Spleen (tissue), 11 donors: Measurements from ENCODE around the gene MALT1. TPM values are rescaled to one million over a fixed set of nuclear protein-coding genes. Genes with fewer than 3 reads are reported as not detected.
"Not testable (repeated sequence)": the region's sequence is repeated elsewhere in the genome, so short reads cannot be mapped to it uniquely, and the experiment has no call there.

Experiments used
- DNase-seq: peaks from one replicate; pipeline ENCODE4 v3.0.0-alpha.2; 2020
- H3K27ac ChIP-seq, 8 donors: fragments of 200-600 bp; sonication (generic) in 7 of 8; 1 replicate in 4 of 8; 2 replicates in 4 of 8; pipeline versions ENCODE4 v1.5.0 to v1.8.0; 2016 to 2021; ENCODE audit warnings: inconsistent platforms in 4 of 8, mild to moderate bottlenecking in 4 of 8, moderate library complexity in 1 of 8
- H3K27me3 ChIP-seq, 7 donors: fragments of 200-600 bp; sonication (generic) in 6 of 7; replicated peaks in 1 of 7; 1 replicate in 4 of 7; 2 replicates in 3 of 7; pipeline versions ENCODE4 v1.5.0 to v1.8.0; 2016 to 2021; ENCODE audit warnings: inconsistent platforms in 3 of 7, mild to moderate bottlenecking in 1 of 7
- H3K36me3 ChIP-seq, 6 donors: fragments of 200-600 bp; sonication (generic) in 5 of 6; 1 replicate in 4 of 6; 2 replicates in 2 of 6; pipeline versions ENCODE4 v1.5.0 to v1.8.0; 2016 to 2021; ENCODE audit warnings: inconsistent platforms in 2 of 6
- H3K4me1 ChIP-seq, 6 donors: fragments of 200-600 bp; sonication (generic) in 5 of 6; 1 replicate in 3 of 6; 2 replicates in 3 of 6; pipeline versions ENCODE4 v1.5.0 to v1.8.0; 2016 to 2021; ENCODE audit warnings: inconsistent platforms in 3 of 6
- H3K4me3 ChIP-seq, 8 donors: fragments of 200-600 bp; sonication (generic) in 7 of 8; 1 replicate in 4 of 8; 2 replicates in 4 of 8; pipeline versions ENCODE4 v1.5.0 to v1.8.0; 2016 to 2021; ENCODE audit warnings: inconsistent platforms in 4 of 8, mild to moderate bottlenecking in 4 of 8, moderate library complexity in 2 of 8
- H3K9me3 ChIP-seq, 8 donors: fragments of 200-600 bp; sonication (generic) in 7 of 8; 1 replicate in 4 of 8; 2 replicates in 4 of 8; pipeline versions ENCODE4 v1.5.0 to v1.8.0; 2016 to 2021; ENCODE audit warnings: inconsistent platforms in 4 of 8
- CTCF ChIP-seq, 11 experiments: fragments of 200-600 bp in 7 of 11; fragments of 450-650 bp in 4 of 11; sonication (generic) in 4 of 11; IDR thresholded peaks in 8 of 11; conservative IDR thresholded peaks in 3 of 11; 1 replicate in 7 of 11; 2 replicates in 4 of 11; pipeline versions ENCODE4 v1.4.0 to v1.8.0; 2016 to 2021; ENCODE audit warnings: antibody characterized with exemption in 11 of 11, inconsistent platforms in 4 of 11, mild to moderate bottlenecking in 1 of 11
- POLR2A ChIP-seq, 3 donors: fragments of 450-650 bp; IDR thresholded peaks; one replicate each; pipeline ENCODE4 v1.5.1; 2017; ENCODE audit warnings: antibody characterized with exemption in 3 of 3, mild to moderate bottlenecking in 1 of 3
- POLR2AphosphoS5 ChIP-seq, 3 donors: sonication (generic); formaldehyde crosslinking; IDR thresholded peaks; one replicate each; pipeline ENCODE4 v1.5.1; 2017; ENCODE audit warnings: antibody characterized with exemption in 3 of 3
- WGBS, 5 donors: extraction: QIAGEN DNeasy Blood & Tissue Kit in 3 of 5; methylation state at CpG; one replicate each; pipeline versions ENCODE4 v1.1.5 to v1.1.7; 2013 to 2018; 5-methylcytosine and 5-hydroxymethylcytosine counted together
- intact Hi-C: fragments of 100-400 bp; cut with DNase I; formaldehyde crosslinking; loops from one replicate; pipeline ENCODE4 v1.15.0; 2023; ENCODE audit warnings: low total_unique reads
- polyA plus RNA-seq, 3 donors: library from polyadenylated mRNA; stranded (reverse); fragments of 200-250 nt; gene quantifications; one replicate each; pipeline ENCODE4 v1.2.1, GENCODE V29; 2013
- total RNA-seq, 7 donors: library from RNA; depleted of rRNA in 3 of 7; stranded (reverse); fragments of >200 nt in 3 of 7; fragmentation: NEBNext Ultra II Directional in 4 of 7; extraction: Animal tissue kit (Norgen Biotek cat#: 25700) in 4 of 7; gene quantifications; one replicate each; pipeline versions ENCODE4 v1.1.0 to v1.2.1, GENCODE V29; 2016 to 2021
- donor health status: healthy with polysubstance abuse.
- donor health status: DM: no; HTN: no; CAD: no; lungs with moderate emphysema.
- donor health status: DM: no; HTN: no; CAD: no.
- donor health status: Bipolar disorder and iron deficiency.
- donor health status: healthy.
- donor health status: DM: no; HTN: no; CAD: no.
- donor health status: DM: yes; HTN: yes; CAD: no.

Gene MALT1
- total and polyA plus RNA-seq, 10 donors: 13.3 to 59.6 (median 50.1) TPM

DNA sequence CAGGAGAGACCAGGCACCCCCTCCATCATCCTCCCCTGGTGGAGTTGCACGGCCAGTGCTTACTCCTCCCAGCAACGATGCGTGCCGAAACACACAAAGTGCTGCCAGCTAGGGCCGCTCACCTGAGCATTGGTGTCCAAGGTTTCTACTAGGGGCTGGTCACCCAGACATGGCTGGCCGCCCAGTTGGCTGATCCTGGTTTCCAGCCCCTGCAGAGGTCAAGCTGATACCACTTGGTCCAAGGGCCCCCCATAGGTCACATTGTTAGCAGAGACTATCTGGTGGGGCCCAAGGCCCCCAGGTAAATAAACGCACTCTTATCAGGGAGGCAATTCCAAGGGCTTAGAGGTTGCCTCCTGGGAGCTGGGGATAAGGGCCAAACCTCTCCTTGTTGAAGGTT is 86.1 kb downstream of the MALT1 start:
- H3K36me3 ChIP-seq, H3K4me3 ChIP-seq, H3K9me3 ChIP-seq, intact Hi-C loops, H3K27ac ChIP-seq: not testable (repeated sequence)
- H3K4me1 ChIP-seq: peaks cover 0 to 31% (median 12%) of the 10 kb centered on the region in 6 donors
- WGBS, 5 donors: 92 to 100% (median 95%) methylated on average over 3 to 7 of the region's 7 CpGs
- H3K27me3 ChIP-seq: peaks cover 0 to 14% (median 0%) of the 10 kb centered on the region in 7 donors
- peak; percentile 70 for DNase-seq
- peak in 1 of 3 donors; percentile 29 for TF ChIP-seq POLR2AphosphoS5 (IDR thresholded peaks at IDR 0.05)

DNA sequence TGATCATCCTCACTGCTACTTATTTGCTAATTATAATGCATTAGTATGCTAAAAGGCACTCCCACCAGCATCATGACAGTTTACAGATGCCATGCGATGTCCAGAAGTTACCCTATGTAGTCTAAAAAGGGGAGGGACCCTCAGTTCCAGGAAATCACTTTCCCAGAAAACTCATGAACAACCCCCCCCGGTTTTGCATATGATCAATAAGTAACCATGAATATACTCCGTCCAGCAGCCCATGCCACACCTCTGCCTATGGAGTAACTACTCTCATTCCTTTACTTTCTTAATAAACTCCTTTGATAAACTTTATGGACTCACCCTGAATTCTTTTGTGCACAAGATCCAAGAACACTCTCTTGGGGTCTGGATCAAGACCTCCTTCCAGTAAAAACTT is 86.8 kb downstream of the MALT1 start:
- no peaks in the 10 kb centered on the region for H3K9me3 ChIP-seq
- no peak overlapping the region for H3K27ac ChIP-seq
- H3K4me1 ChIP-seq: peaks cover 0 to 32% (median 12%) of the 10 kb centered on the region in 6 donors
- DNase-seq: no peak
- intact Hi-C loops: no loop called here
- TF ChIP-seq POLR2A (IDR thresholded peaks at IDR 0.05) (no peak), CTCF (IDR thresholded peaks at IDR 0.05 in 8 of 11, conservative IDR thresholded peaks at IDR 0.05 in 3 of 11) (no peak), POLR2AphosphoS5 (IDR thresholded peaks at IDR 0.05) (no peak)
- H3K27me3 ChIP-seq: peaks cover 0 to 21% (median 0%) of the 10 kb centered on the region in 7 donors
- 57 to 80% (median 70%) methylated on average over 3 of the region's 3 CpGs for WGBS, 5 donors
- no peak overlapping the region for H3K4me3 ChIP-seq
- no peaks in the 10 kb centered on the region for H3K36me3 ChIP-seq

GRCh38 chr18:58758606-58759005 is 87.3 kb downstream of the MALT1 start:
- H3K36me3 ChIP-seq: no peaks in the 10 kb centered on the region
- H3K4me1 ChIP-seq: peaks cover 0 to 32% (median 12%) of the 10 kb centered on the region in 6 donors
- DNase-seq: peak; percentile 51
- H3K27me3 ChIP-seq: peaks cover 0 to 27% (median 0%) of the 10 kb centered on the region in 7 donors
- no peak overlapping the region for H3K4me3 ChIP-seq
- H3K27ac ChIP-seq: no peak overlapping the region
- TF ChIP-seq CTCF (IDR thresholded peaks at IDR 0.05 in 8 of 11, conservative IDR thresholded peaks at IDR 0.05 in 3 of 11) (no peak), POLR2A (IDR thresholded peaks at IDR 0.05) (no peak), POLR2AphosphoS5 (IDR thresholded peaks at IDR 0.05) (no peak)
- 88 to 92% (median 90%) methylated on average over 9 of the region's 9 CpGs for WGBS, 5 donors
- intact Hi-C loops: no loop called here
- H3K9me3 ChIP-seq: no peaks in the 10 kb centered on the region

- Histone ChIP-seq H3K4me1 (peaks cover 0 to 24% (median 20%) of the 10 kb centered on the region in 6 donors), H3K4me3 (no peak overlapping the region), H3K36me3 (no peaks in the 10 kb centered on the region), H3K9me3 (no peaks in the 10 kb centered on the region), H3K27me3 (peaks cover 0 to 53% (median 16%) of the 10 kb centered on the region in 7 donors), H3K27ac (no peak overlapping the region)
- intact Hi-C loops: no loop called here
- 51 to 59% (median 55%) methylated on average over 14 of the region's 14 CpGs for WGBS, 5 donors
- DNase-seq: no peak
- TF ChIP-seq POLR2A (IDR thresholded peaks at IDR 0.05): no peak
- TF ChIP-seq POLR2AphosphoS5 (IDR thresholded peaks at IDR 0.05): no peak
- TF ChIP-seq CTCF (IDR thresholded peaks at IDR 0.05 in 8 of 11, conservative IDR thresholded peaks at IDR 0.05 in 3 of 11): no peak
Measured at GRCh38 chr18:58761241-58761969, 90.1 kb downstream of the MALT1 start.
